Endodermal cell (in vitro differentiated cells): Measurements from ENCODE around the gene PRLH. TPM values are rescaled to one million over a fixed set of nuclear protein-coding genes. Genes with fewer than 3 reads are reported as not detected.

Experiments used
- DNase-seq: peaks from one replicate; pipeline ENCODE4 v3.0.0-alpha.2; 2017
- H3K27ac ChIP-seq: 2 replicates; pipeline ENCODE4 v1.5.1; 2013; ENCODE audit warnings: mild to moderate bottlenecking, low read depth, low read length, moderate library complexity
- H3K27me3 ChIP-seq: 2 replicates; pipeline ENCODE4 v1.6.1; 2013; ENCODE audit warnings: mild to moderate bottlenecking, low read length, moderate library complexity; ENCODE audit not compliant: insufficient read depth, control insufficient read depth, poor library complexity, severe bottlenecking
- H3K36me3 ChIP-seq: 2 replicates; pipeline ENCODE4 v1.7.0; 2013; ENCODE audit warnings: mild to moderate bottlenecking, low read length, moderate library complexity; ENCODE audit not compliant: control insufficient read depth, insufficient read depth
- H3K4me1 ChIP-seq: one replicate; pipeline ENCODE4 v1.7.0; 2013; ENCODE audit warnings: low read length; ENCODE audit not compliant: control insufficient read depth, insufficient read depth
- H3K4me3 ChIP-seq: 2 replicates; pipeline ENCODE4 v1.5.1; 2013; ENCODE audit warnings: mild to moderate bottlenecking, low read length, moderate library complexity
- H3K9ac ChIP-seq: 2 replicates; pipeline ENCODE4 v1.6.1; 2013; ENCODE audit warnings: mild to moderate bottlenecking, low read length, moderate library complexity; ENCODE audit not compliant: poor library complexity, severe bottlenecking; ENCODE audit errors: extremely low read depth
- H3K9me3 ChIP-seq: 2 replicates; pipeline ENCODE4 v1.6.1; 2013; ENCODE audit warnings: mild to moderate bottlenecking, low read length, moderate library complexity; ENCODE audit not compliant: control insufficient read depth
- H3K27ac Mint-ChIP-seq: 2 replicates; pipeline ENCODE4 v1.8.0; 2020; ENCODE audit warnings: mixed read lengths
- H3K27me3 Mint-ChIP-seq: 2 replicates; pipeline ENCODE4 v1.8.0; 2021; ENCODE audit warnings: mild to moderate bottlenecking, mixed read lengths; ENCODE audit not compliant: insufficient read depth
- H3K36me3 Mint-ChIP-seq: 2 replicates; pipeline ENCODE4 v1.8.0; 2020; ENCODE audit warnings: low read depth, mixed read lengths
- H3K4me1 Mint-ChIP-seq: 2 replicates; pipeline ENCODE4 v1.8.0; 2020; ENCODE audit warnings: mixed read lengths
- H3K4me3 Mint-ChIP-seq: 2 replicates; pipeline ENCODE4 v1.8.0; 2020; ENCODE audit warnings: mild to moderate bottlenecking, moderate library complexity, mixed read lengths
- H3K9me3 Mint-ChIP-seq: 2 replicates; pipeline ENCODE4 v1.8.0; 2020; ENCODE audit warnings: mild to moderate bottlenecking, mixed read lengths
- WGBS, 2 experiments: methylation state at CpG; one replicate each; pipeline versions ENCODE4 v1.1.5 to v1.1.7; 2013; ENCODE audit warnings: missing lambda C conversion rate in 2 of 2, mixed read lengths in 1 of 2; ENCODE audit not compliant: insufficient coverage in 1 of 2, insufficient read length in 1 of 2; 5-methylcytosine and 5-hydroxymethylcytosine counted together
- total RNA-seq, 2 donors: library from RNA; stranded (reverse); fragmentation: NEBNext Ultra II Directional in 1 of 2; extraction: Animal tissue kit (Norgen Biotek cat#: 25700) in 1 of 2; gene quantifications; 2 replicates in 1 of 2; 3 replicates in 1 of 2; pipeline ENCODE4 v1.2.1, GENCODE V29; 2021
- TF ChIP-seq, protein P1 (sequence below): fragments of 200-600 bp; sonication (generic); conservative IDR thresholded peaks from 2 replicates; pipeline ENCODE4 v1.5.0; 2021; ENCODE audit warnings: antibody characterized with exemption, mild to moderate bottlenecking

The PRLH gene
- total RNA-seq, 2 donors from 2014 or later = not detected

DNA sequence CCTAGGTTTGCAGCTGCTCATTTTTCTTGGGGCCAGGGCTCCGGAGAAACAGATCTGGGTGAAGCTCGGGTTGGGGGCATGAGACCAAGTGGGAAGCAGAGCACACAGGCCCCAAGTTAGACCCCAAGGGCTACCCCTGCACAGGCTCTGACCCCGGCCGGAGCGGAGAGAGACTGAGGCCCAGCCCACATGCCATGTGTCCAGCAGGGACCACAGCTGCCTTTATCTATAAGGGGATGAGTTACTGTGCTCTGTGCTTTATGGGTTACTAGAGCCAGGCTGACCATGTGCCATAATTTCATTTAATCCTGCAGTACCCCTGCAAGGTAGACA is 30.3 kb upstream of the PRLH start:
- DNase-seq = no peak
- H3K9me3 ChIP-seq = no peaks in the 10 kb centered on the region
- Mint-ChIP-seq H3K4me1 (peaks cover 20% of the 10 kb centered on the region), H3K4me3 (no peak overlapping the region), H3K27me3 (peaks cover 3% of the 10 kb centered on the region), H3K27ac (no peak overlapping the region), H3K9me3 (no peaks in the 10 kb centered on the region), H3K36me3 (no peaks in the 10 kb centered on the region)
- no peak overlapping the region for H3K27ac ChIP-seq
- no peak overlapping the region for H3K9ac ChIP-seq
- H3K27me3 ChIP-seq = no peaks in the 10 kb centered on the region
- WGBS, 2 experiments = 94% methylated on average over 5 of the region's 5 CpGs; no CpG with 5 or more reads in 1 of the 2 experiments
- no peaks in the 10 kb centered on the region for H3K36me3 ChIP-seq
- H3K4me1 ChIP-seq = peaks cover 4% of the 10 kb centered on the region
- no peak overlapping the region for H3K4me3 ChIP-seq
- TF ChIP-seq, protein P1, sequence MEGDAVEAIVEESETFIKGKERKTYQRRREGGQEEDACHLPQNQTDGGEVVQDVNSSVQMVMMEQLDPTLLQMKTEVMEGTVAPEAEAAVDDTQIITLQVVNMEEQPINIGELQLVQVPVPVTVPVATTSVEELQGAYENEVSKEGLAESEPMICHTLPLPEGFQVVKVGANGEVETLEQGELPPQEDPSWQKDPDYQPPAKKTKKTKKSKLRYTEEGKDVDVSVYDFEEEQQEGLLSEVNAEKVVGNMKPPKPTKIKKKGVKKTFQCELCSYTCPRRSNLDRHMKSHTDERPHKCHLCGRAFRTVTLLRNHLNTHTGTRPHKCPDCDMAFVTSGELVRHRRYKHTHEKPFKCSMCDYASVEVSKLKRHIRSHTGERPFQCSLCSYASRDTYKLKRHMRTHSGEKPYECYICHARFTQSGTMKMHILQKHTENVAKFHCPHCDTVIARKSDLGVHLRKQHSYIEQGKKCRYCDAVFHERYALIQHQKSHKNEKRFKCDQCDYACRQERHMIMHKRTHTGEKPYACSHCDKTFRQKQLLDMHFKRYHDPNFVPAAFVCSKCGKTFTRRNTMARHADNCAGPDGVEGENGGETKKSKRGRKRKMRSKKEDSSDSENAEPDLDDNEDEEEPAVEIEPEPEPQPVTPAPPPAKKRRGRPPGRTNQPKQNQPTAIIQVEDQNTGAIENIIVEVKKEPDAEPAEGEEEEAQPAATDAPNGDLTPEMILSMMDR = no peak

DNA sequence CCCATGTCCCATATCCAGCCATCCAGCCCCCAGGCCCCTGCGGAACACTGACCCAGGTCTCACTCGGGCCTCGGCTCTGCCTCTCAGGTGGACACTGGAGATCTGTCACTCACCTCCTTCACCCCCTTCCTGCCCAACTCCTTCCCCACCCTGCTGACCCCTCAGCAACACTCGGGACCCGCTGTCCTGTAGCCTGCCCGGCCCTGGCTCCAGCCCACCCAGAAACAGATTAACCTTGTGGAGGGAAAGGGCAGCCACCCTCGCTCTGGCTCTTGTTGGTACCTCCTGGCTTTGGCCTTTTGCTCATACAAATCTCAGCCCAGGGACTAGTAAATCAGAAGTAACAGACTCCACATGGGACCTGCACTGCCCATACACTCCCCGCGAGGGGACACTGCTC is 29.8 kb upstream of the PRLH start:
- peaks cover 21% of the 10 kb centered on the region for H3K4me1 Mint-ChIP-seq
- Histone ChIP-seq H3K9me3 (no peaks in the 10 kb centered on the region), H3K27ac (no peak overlapping the region), H3K27me3 (no peaks in the 10 kb centered on the region), H3K36me3 (no peaks in the 10 kb centered on the region), H3K4me3 (no peak overlapping the region), H3K9ac (no peak overlapping the region), H3K4me1 (peaks cover 9% of the 10 kb centered on the region)
- peaks cover 2% of the 10 kb centered on the region for H3K27me3 Mint-ChIP-seq
- no peak for DNase-seq
- H3K9me3 Mint-ChIP-seq = peaks cover 2% of the 10 kb centered on the region
- H3K27ac Mint-ChIP-seq = no peak overlapping the region
- H3K36me3 Mint-ChIP-seq = no peaks in the 10 kb centered on the region
- WGBS, 2 experiments = 93% methylated on average over 3 to 9 of the region's 9 CpGs
- H3K4me3 Mint-ChIP-seq = no peak overlapping the region
- TF ChIP-seq, protein P1 = no peak

DNA sequence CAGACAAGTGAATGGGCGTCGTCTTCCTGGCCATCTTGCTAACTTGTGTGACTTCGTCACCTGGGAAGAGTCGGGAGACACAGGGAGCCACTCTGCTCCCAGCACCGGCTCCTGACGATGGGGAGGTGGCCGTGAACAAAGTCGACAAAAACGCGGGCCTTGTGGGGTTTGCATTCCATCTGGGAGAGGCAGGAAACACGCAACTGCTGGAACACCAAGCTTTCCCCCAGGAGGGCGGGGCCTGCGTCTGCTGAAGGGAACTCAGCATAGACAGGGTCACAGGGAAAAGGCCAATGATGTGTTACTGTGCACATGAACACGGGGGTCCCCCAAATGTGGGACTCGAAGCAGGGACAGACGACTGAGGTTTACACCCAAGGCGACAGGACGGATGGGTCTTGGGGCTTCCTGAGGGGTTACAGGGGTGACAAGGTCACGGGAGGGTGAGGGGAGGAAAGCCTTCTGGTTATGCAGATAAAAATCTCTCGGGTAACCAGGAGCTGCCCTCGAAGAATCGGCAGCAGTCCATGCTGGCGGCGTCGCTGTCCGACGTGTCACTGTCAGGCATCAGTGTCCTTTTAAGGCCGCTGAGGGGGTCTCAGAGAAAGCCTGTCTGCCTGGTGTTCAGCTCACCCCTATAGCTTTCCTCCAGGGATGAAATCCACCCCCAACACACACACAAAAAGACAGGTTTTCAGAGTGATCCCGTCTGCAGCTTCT is 28.2 kb upstream of the PRLH start:
- H3K4me3 Mint-ChIP-seq = no peak overlapping the region
- H3K27me3 Mint-ChIP-seq = peaks cover 2% of the 10 kb centered on the region
- no peak overlapping the region for H3K27ac ChIP-seq
- no peaks in the 10 kb centered on the region for H3K36me3 Mint-ChIP-seq
- H3K4me3 ChIP-seq = no peak overlapping the region
- no peak for DNase-seq
- no peaks in the 10 kb centered on the region for H3K36me3 ChIP-seq
- H3K27ac Mint-ChIP-seq = no peak overlapping the region
- H3K9ac ChIP-seq = no peak overlapping the region
- 85 to 89% methylated on average over 18 to 29 of the region's 29 CpGs for WGBS, 2 experiments
- peaks cover 10% of the 10 kb centered on the region for H3K9me3 Mint-ChIP-seq
- no peaks in the 10 kb centered on the region for H3K9me3 ChIP-seq
- TF ChIP-seq, protein P1 = no peak
- peaks cover 9% of the 10 kb centered on the region for H3K4me1 ChIP-seq
- H3K27me3 ChIP-seq = no peaks in the 10 kb centered on the region
- H3K4me1 Mint-ChIP-seq = peaks cover 16% of the 10 kb centered on the region
